OCI-LY7 (cell line): Measurements from ENCODE around the gene TGFBR2. TPM values are rescaled to one million over a fixed set of nuclear protein-coding genes. Genes with fewer than 3 reads are reported as not detected.

Experiments used
- BruUV-seq: library from RNA; stranded (reverse); fragments of 400-500 nt; replicated peaks from 2 replicates; lab custom pipeline; 2021; lab: Mats Ljungman, UMichigan
- CTCF ChIA-PET: fragments of 300-600 bp; sonication (Branson Sonifier 250); formaldehyde crosslinking; loops from one replicate; lab custom pipeline; 2022; ENCODE audit warnings: antibody characterized with exemption; ENCODE audit not compliant: unreplicated experiment; lab: Charles Lee
- POLR2A ChIA-PET: fragments of 300-600 bp; sonication (Branson Sonifier 250); formaldehyde crosslinking; loops from one replicate; lab custom pipeline; 2022; ENCODE audit warnings: antibody characterized with exemption; lab: Charles Lee
- DNase-seq: peaks from one replicate; pipeline ENCODE4 v3.0.0-alpha.2; 2015; ENCODE audit warnings: low spot score
- H2AFZ ChIP-seq: fragments of 200-600 bp; sonication (generic), shearing (Covaris generic); 2 replicates; pipeline ENCODE4 v1.6.1; 2014; ENCODE audit warnings: mild to moderate bottlenecking, antibody characterized with exemption, low read length, moderate library complexity
- H3K27ac ChIP-seq: fragments of 200-600 bp; sonication (generic); 2 replicates; pipeline ENCODE4 v1.5.1; 2014; ENCODE audit warnings: mixed run types, low read depth, mild to moderate bottlenecking, moderate library complexity, low read length, inconsistent platforms; ENCODE audit not compliant: poor library complexity, severe bottlenecking
- H3K36me3 ChIP-seq: fragments of 200-600 bp; sonication (generic); 2 replicates; pipeline ENCODE4 v1.6.1; 2014; ENCODE audit warnings: mild to moderate bottlenecking, antibody characterized with exemption, low read length, moderate library complexity, mixed read lengths; ENCODE audit not compliant: insufficient read depth
- H3K4me1 ChIP-seq: fragments of 200-600 bp; sonication (generic); 2 replicates; pipeline ENCODE4 v1.5.1; 2014; ENCODE audit warnings: mild to moderate bottlenecking, low read length; ENCODE audit not compliant: insufficient read depth, poor library complexity, severe bottlenecking
- H3K4me2 ChIP-seq: fragments of 200-600 bp; sonication (generic); 2 replicates; pipeline ENCODE4 v1.6.1; 2014; ENCODE audit warnings: mild to moderate bottlenecking, low read length
- H3K4me3 ChIP-seq: fragments of 200-600 bp; sonication (generic); 2 replicates; pipeline ENCODE4 v1.5.1; 2014; ENCODE audit warnings: mild to moderate bottlenecking, low read depth, low read length; ENCODE audit not compliant: poor library complexity, severe bottlenecking
- H3K79me2 ChIP-seq: fragments of 200-600 bp; sonication (generic); 2 replicates; pipeline ENCODE4 v1.6.1; 2016; ENCODE audit warnings: low read depth, mild to moderate bottlenecking, low read length, moderate library complexity, mixed read lengths; ENCODE audit not compliant: insufficient read depth
- H3K9me2 ChIP-seq: fragments of 200-600 bp; sonication (generic); 2 replicates; pipeline ENCODE4 v1.6.1; 2016; ENCODE audit warnings: mild to moderate bottlenecking, low read length, mixed read lengths; ENCODE audit not compliant: insufficient read depth
- H3K9me3 ChIP-seq: fragments of 200-600 bp; sonication (generic); 2 replicates; pipeline ENCODE4 v1.6.1; 2014; ENCODE audit warnings: mild to moderate bottlenecking, mixed run types, low read length, mixed read lengths
- H4K20me1 ChIP-seq: fragments of 200-600 bp; sonication (generic); 2 replicates; pipeline ENCODE4 v1.6.1; 2014; ENCODE audit warnings: mild to moderate bottlenecking, antibody characterized with exemption, low read length, moderate library complexity, mixed read lengths; ENCODE audit not compliant: insufficient read depth
- EZH2phosphoT487 ChIP-seq: fragments of 200-600 bp; sonication (generic); IDR thresholded peaks from 2 replicates; pipeline ENCODE4 v1.6.1; 2018; ENCODE audit warnings: low read depth, borderline replicate concordance, mild to moderate bottlenecking, mixed run types, antibody characterized with exemption, low read length, moderate library complexity, mixed read lengths
- intact Hi-C: fragments of 100-400 bp; cut with micrococcal nuclease; formaldehyde crosslinking; loops from one replicate; pipeline ENCODE4 v1.10.0; 2022; ENCODE audit not compliant: unreplicated experiment
- total RNA-seq, 2 experiments: library from RNA; depleted of rRNA in 1 of 2; stranded (reverse); fragments of >200 nt in 1 of 2; shearing (Covaris generic) in 1 of 2; gene quantifications; 2 replicates each; pipeline ENCODE4 v1.2.3, GENCODE V29; 2014 to 2022
- TF ChIP-seq, protein P1 (sequence below): fragments of 200-600 bp; sonication (generic); conservative IDR thresholded peaks from 2 replicates; pipeline ENCODE4 v1.5.1; 2014; ENCODE audit warnings: mild to moderate bottlenecking, antibody characterized with exemption, low read length, moderate library complexity, mixed read lengths

The TGFBR2 gene
- total RNA-seq, 2 experiments from 2014 or later: 25.2 to 28.1 TPM

DNA sequence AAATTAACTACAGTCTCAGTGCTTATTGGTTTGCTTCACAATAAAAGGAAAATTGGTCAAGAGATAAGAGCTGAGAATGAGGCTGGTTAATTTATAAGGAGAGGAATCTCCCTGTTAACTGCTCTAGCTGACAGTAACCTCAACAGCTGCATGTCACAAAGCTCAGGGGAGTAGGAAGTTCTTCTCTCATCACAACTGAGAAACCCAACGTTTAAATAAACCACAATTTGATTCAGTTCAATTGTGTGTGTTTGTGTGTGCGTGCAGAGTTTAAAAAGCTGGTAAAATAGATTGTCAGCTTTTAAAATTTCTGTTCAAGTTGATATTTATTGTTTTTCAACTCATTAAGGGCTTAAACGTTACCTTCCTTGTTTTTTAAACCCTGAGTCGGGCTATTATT is 3.5 kb upstream of the TGFBR2 start:
- no peaks in the 10 kb centered on the region for H3K36me3 ChIP-seq
- DNase-seq: peak; percentile 77
- BruUV-seq: no TSS peak
- peaks cover 8% of the 10 kb centered on the region for H3K79me2 ChIP-seq
- peak overlapping the region; percentile 76 for H3K4me2 ChIP-seq
- H3K4me3 ChIP-seq: peak overlapping the region; percentile 40
- H3K4me1 ChIP-seq: peaks cover 76% of the 10 kb centered on the region
- H3K9me3 ChIP-seq: no peaks in the 10 kb centered on the region
- ChIA-PET POLR2A (interaction anchor here (0.7 to 1.9 kb wide), 8 partner anchors 10 to 158 kb away, joined by 3 to 15 read pairs (median 3); no protein-coding TSS in a partner anchor), CTCF (no interaction called here)
- intact Hi-C loops: loop anchor here (10.0 kb wide), 3 partner anchors 622 to 1832 kb away; no protein-coding TSS in a partner anchor
- no peaks in the 10 kb centered on the region for H3K9me2 ChIP-seq
- TF ChIP-seq, protein P1, sequence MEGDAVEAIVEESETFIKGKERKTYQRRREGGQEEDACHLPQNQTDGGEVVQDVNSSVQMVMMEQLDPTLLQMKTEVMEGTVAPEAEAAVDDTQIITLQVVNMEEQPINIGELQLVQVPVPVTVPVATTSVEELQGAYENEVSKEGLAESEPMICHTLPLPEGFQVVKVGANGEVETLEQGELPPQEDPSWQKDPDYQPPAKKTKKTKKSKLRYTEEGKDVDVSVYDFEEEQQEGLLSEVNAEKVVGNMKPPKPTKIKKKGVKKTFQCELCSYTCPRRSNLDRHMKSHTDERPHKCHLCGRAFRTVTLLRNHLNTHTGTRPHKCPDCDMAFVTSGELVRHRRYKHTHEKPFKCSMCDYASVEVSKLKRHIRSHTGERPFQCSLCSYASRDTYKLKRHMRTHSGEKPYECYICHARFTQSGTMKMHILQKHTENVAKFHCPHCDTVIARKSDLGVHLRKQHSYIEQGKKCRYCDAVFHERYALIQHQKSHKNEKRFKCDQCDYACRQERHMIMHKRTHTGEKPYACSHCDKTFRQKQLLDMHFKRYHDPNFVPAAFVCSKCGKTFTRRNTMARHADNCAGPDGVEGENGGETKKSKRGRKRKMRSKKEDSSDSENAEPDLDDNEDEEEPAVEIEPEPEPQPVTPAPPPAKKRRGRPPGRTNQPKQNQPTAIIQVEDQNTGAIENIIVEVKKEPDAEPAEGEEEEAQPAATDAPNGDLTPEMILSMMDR: no peak
- TF ChIP-seq EZH2phosphoT487: no peak
- H2AFZ ChIP-seq: peak overlapping the region; percentile 66
- H3K27ac ChIP-seq: peak overlapping the region; percentile 93
- H4K20me1 ChIP-seq: no peaks in the 10 kb centered on the region

DNA sequence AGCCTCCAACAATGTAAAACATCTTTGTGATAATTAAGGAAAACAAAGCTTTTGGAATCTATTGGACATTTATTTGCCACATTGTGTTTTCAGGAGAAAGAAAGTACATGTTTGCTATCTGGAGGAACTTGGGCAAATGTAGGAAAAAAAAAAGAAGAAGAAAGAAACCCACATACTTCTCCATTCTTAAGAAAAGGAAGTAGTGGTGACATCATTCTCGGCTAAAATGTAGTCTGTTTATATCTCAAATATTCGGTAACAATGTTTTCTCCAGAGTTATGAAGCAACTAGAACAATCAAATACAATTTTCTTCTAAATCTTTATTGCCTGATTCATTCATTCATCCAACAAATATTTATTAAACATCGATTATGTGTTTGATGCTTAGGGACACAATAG is 2.3 kb upstream of the TGFBR2 start:
- intact Hi-C loops: loop anchor here (10.0 kb wide), 3 partner anchors 621 to 1831 kb away; no protein-coding TSS in a partner anchor
- ChIA-PET POLR2A (interaction anchor here (0.6 to 1.9 kb wide), 8 partner anchors 9 to 169 kb away, joined by 3 to 15 read pairs (median 5); no protein-coding TSS in a partner anchor), CTCF (no interaction called here)
- H3K27ac ChIP-seq: peak overlapping the region; percentile 93
- BruUV-seq: TSS peak; percentile 11
- peak overlapping the region; percentile 87 for H2AFZ ChIP-seq
- no peaks in the 10 kb centered on the region for H3K36me3 ChIP-seq
- no peaks in the 10 kb centered on the region for H4K20me1 ChIP-seq
- H3K4me1 ChIP-seq: peaks cover 65% of the 10 kb centered on the region
- TF ChIP-seq, protein P1: no peak
- no peak for TF ChIP-seq EZH2phosphoT487
- H3K4me3 ChIP-seq: peak overlapping the region; percentile 40
- no peaks in the 10 kb centered on the region for H3K9me2 ChIP-seq
- peak overlapping the region; percentile 76 for H3K4me2 ChIP-seq
- H3K9me3 ChIP-seq: no peaks in the 10 kb centered on the region
- H3K79me2 ChIP-seq: peaks cover 19% of the 10 kb centered on the region
- no peak for DNase-seq

GRCh38 chr3:30604558-30604957 is 1.8 kb upstream of the TGFBR2 start:
- BruUV-seq: no TSS peak
- Histone ChIP-seq H3K9me2 (no peaks in the 10 kb centered on the region), H2AFZ (peak overlapping the region; percentile 87), H3K4me1 (peaks cover 65% of the 10 kb centered on the region), H3K27ac (peak overlapping the region; percentile 93), H3K4me3 (peak overlapping the region; percentile 40), H3K36me3 (no peaks in the 10 kb centered on the region), H3K9me3 (no peaks in the 10 kb centered on the region), H3K4me2 (peak overlapping the region; percentile 76), H4K20me1 (no peaks in the 10 kb centered on the region), H3K79me2 (peaks cover 24% of the 10 kb centered on the region)
- ChIA-PET CTCF (no interaction called here), POLR2A (interaction anchor here (0.6 to 1.9 kb wide), 10 partner anchors 8 to 620 kb away, joined by 3 to 15 read pairs (median 4); no protein-coding TSS in a partner anchor)
- TF ChIP-seq, protein P1: no peak
- TF ChIP-seq EZH2phosphoT487: no peak
- intact Hi-C loops: loop anchor here (10.0 kb wide), 3 partner anchors 620 to 1830 kb away; no protein-coding TSS in a partner anchor
- no peak for DNase-seq
